HG02885 (cell line): ENCODE measurements around the gene GATD1.
"Not testable (repeated sequence)": the region's sequence is repeated elsewhere in the genome, so short reads cannot be mapped to it uniquely, and the experiment has no call there.

ENCODE experiments used
- ATAC-seq: cut with Tn5 transposase; IDR thresholded peaks from one replicate; pipeline ENCODE4 v1.9.1; 2021; ENCODE audit warnings: mild to moderate bottlenecking; ENCODE audit not compliant: unreplicated experiment, poor library complexity

The GATD1 gene

DNA sequence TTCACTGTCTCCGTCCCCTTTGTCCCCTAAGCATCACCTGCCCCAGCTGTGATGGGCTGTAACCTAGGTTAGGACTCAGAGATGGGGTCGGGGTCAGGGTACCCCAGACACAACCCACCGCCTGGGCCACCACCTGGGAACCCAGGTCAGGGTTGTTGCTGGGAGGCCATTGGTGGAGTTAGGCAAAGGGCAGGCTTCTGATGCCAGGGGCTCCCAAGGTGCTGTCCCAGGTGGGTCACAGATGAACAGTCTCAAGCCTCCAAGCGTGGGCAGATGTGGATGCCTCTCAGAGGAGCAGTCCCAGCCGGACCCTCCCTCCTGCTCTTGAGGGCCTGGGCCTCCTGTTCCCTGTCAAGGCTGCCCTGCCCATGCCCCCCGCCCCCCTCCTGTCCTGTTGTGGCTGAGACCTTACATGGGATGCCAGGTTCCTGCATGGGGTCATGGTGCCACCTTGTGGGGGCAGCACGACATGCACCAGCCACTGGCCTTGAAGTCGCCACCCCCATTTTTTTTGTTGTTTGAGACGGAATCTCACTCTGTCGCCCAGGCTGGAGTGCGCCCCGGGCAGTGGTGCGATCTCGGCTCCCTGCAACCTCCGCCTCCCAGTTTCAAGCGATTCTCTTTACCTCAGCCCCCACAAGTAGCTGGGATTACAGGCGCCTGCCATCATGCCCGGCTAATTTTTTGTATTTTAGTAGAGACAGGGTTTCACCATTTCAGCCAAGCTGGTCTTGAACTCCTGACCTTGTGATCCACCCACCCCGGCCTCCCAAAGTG is 12.1 kb downstream of the GATD1 start:
- no peak for ATAC-seq

DNA sequence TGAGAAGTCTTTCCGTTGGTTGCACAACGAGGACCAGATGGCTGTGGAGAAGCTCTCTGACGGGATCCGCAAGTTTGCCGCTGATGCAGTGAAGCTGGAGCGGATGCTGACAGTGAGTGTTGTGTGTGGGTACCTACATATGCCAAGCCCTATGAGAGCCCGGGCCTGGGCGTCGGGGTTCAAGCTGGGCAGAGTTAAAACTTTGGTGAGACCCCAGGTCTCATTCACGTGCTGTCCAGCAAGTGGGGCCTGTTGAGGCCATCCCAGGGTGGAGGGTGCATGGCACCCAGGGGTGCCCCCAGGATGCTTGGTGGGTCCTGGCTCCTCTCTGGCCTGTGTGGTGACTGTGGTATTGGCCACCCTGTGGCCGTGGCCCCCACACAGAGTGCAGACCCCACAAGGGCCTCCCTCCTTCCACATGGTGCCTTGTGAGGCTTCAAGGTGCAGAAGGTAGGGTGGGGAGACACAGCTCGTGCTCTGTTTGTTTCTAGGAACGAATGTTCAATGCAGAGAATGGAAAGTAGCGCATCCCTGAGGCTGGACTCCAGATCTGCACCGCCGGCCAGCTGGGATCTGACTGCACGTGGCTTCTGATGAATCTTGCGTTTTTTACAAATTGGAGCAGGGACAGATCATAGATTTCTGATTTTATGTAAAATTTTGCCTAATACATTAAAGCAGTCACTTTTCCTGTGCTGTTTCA is 12.8 kb downstream of the GATD1 start:
- ATAC-seq, result no peak

- ATAC-seq, result no peak
These were observed 13.6 kb downstream of the GATD1 start for GRCh38 chr11:763549-764321.

GRCh38 chr11:763073-763463 is 14.2 kb downstream of the GATD1 start:
- ATAC-seq, result no peak

- no peak for ATAC-seq
These were observed 14.7 kb downstream of the GATD1 start for GRCh38 chr11:762421-763072.

DNA sequence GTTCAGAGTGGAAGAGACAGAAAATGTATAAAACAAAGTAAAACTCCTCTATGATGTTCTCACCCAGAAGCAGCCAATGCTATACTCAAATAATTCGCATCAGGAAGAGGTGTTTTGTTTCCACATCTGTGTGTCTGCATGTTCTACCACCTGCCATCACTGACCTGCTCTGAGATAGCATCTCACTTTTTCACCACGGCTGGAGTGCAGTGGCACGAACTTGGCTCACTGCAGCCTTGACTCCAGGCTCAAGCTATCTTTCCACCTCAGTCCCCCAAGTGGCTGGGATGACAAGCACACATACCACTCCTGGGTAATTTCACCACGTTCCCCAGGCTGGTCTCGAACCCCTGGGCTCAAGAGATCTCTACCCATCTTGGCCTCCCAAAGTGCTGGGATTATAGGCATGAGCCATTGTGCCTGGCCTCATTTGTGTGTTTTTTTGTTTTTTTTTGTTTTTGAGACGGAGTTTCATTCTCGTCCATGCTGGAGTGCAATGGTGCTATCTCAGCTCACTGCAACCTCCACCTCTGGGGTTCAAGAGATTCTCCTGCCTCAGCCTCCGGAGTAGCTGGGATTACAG is 15.7 kb downstream of the GATD1 start:
- ATAC-seq, result no peak

DNA sequence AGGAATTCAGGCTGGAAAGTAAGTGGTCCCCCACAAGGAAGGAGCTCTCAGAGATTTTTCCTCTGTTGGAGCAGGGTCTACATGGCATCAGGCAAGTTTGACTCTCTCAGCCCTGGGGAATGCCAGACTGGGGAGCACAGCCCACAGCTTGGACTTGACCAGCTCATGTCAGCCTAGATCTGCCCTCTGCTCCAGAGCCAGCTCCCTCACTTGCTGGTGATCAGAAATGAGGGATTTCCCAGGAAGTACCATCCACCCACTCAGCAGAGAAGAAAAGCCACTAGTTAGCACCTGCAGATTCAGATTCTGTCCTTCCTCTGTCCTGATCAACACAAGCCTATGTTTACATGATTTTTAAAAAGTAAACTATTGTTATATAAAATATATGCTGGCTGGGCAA is 17.1 kb downstream of the GATD1 start:
- no peak for ATAC-seq

DNA sequence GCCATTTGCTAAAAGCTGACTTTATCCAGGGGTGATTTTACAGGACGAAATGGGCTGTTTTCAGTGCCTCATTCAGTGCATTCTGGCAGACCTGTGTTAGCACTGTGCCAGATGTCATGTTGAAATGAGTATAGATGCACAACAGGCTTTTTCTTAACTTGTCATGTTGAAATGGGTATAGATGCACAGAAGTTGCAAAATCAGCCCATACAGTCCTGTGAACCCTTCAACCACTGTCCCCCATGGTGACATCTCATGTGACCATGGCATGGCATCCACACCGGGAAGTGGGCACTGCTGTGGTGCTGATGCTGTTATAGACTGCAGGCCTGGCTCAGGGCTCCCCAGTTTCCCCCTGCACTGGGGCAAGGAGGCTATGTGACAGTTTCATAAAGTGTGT is 27.6 kb downstream of the GATD1 start:
- ATAC-seq, result no peak

DNA sequence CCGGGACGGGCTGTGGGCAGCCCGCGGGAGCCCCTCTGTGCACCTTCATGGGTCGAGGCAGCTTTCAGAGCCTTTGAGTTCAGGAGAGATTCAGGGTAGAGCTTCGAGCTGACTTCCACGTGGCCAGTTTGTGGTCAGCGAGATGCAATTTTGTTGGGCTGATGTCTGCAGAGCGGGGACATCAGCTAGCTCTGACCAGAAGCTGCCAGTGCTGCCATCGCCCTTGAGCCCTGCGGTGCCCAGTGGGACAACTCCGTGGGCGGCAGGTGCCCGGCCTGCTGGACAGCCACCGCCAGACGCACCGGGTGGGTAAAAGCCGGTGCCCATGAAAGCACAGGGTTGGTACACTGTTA is 29.3 kb downstream of the GATD1 start:
- peak; percentile 17 for ATAC-seq

DNA sequence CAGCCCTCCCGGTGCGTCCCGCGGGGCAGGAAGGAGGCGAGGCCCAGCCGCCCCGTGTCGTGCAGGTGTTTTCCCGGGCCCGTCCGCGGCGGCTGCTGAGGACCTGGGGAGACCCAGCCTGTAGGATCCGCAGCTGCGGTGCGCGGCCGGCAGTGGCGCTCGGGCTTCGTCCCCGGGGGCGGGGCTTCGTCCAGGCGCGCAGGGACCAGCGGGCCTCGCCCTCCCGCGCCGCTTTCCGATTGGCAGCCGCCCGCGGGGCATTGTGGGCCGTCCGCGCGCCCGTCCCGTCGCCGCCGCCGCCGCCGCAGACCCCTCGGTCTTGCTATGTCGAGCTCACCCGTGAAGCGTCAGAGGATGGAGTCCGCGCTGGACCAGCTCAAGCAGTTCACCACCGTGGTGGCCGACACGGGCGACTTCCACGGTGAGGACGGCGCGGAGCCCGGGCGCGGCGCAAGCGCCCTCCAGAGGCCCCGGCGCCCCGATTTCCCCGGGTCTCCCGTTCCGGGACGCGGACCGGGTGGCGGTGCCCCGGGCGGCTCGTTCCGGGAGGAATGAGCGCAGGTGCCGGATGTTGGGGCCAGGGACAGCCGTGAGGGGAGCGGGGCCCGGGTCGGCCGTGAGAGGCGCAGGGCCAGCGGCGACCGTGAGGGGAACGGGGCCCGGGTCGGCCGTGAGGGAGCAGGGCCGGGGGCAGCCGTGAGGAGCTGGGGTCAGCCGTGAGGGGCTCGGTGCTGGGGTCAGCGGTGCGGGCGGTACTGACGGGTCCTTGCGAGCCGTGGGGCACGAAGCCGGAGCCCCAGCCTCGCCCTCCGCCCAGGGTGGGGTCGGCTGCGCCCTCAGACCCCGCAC is 29.9 kb downstream of the GATD1 start, which contains the start of gene TALDO1:
Gene TALDO1 (plus strand): TSS at position 307 of the 849 bp plus-strand sequence. CDS start 18 bp downstream, at position 325.
- peak; percentile 93 for ATAC-seq

GRCh38 chr11:746289-747157 is 30.8 kb downstream of the GATD1 start:
- peak; percentile 45 for ATAC-seq

DNA sequence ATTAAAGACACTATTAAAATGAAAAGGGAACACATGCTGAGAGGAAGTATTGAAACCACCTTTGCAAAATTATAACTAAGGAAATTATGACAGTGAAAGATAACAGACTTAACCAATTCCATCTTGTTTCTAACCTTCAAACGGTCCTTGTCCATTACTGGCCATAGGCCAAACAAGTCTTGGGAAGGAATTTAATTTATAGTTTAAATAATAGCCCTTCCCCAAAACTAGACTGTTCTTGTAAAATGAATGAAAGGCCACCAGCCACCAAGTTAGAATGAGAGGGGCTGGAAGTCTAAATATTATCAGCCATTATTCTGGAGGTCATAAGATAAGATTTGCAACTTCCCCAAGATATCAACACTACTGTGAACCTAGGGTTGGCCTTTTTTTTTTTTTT is 31.9 kb downstream of the GATD1 start:
- no peak for ATAC-seq

GRCh38 chr11:742571-743201 is 34.6 kb downstream of the GATD1 start:
- ATAC-seq, result no peak

GRCh38 chr11:742156-742546 is 35.1 kb downstream of the GATD1 start:
- no peak for ATAC-seq

- not testable (repeated sequence) for ATAC-seq
These were observed 39.4 kb downstream of the GATD1 start for GRCh38 chr11:737899-738298.

GRCh38 chr11:737366-737765 is 39.9 kb downstream of the GATD1 start:
- ATAC-seq, result no peak

DNA sequence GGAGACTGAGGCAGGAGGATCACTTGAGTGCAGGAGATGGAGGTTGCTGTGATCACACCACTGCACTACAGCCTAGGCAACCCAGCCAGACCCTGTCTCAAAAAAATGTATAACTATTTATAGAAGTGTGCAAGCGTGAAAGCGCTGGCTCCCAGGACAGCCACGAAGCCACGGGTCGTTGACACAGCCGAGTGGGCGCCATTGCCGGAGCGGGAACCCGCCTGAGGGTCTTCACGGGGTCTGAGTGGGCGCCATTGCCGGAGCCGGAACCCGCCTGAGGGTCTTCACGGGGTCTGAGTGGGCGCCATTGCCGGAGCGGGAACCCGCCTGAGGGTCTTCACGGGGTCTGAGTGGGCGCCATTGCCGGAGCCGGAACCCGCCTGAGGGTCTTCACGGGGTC is 42.7 kb downstream of the GATD1 start:
- not testable (repeated sequence) for ATAC-seq

DNA sequence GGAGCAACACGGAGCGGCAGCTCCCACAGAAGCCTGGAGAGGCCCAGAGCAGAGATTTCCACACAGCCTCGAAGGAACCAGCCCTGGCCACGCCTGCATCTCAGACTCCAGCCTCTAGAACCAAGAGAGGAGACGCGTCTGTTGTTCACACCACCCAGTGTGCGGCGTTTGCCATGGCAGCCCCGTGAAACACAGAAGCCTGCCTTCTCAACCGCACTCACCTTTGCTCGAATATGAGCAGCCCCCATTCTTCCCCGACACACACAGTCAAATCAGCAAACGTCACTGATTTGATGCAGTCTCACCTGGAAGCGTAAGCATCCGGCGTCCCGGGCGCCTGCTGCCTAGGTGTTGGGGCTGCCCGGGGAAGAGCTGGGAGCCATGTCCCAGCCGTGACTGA is 44.2 kb downstream of the GATD1 start:
- ATAC-seq, result no peak
